B cell (primary cell): ENCODE measurements around the gene PLAU. TPM values are rescaled to one million over a fixed set of nuclear protein-coding genes. Genes with fewer than 3 reads are reported as not detected.

ENCODE experiments used
- ATAC-seq: fragments of 200-7000 bp; cut with Tn5 transposase; one replicate; pipeline ENCODE4 v1.10.0; 2021; ENCODE audit warnings: low read depth, mild to moderate bottlenecking, moderate number of reproducible peaks, moderate library complexity
- CTCF ChIA-PET: fragments of 350-600 bp; sonication (Branson Sonifier 250); formaldehyde crosslinking; loops from one replicate; lab custom pipeline; 2021; ENCODE audit warnings: antibody characterized with exemption, inconsistent platforms; lab: Charles Lee
- POLR2A ChIA-PET: fragments of 350-600 bp; sonication (Branson Sonifier 250); formaldehyde crosslinking; loops from one replicate; lab custom pipeline; 2021; ENCODE audit warnings: antibody characterized with exemption; lab: Charles Lee
- DNase-seq: peaks from one replicate; pipeline ENCODE4 v3.0.0; 2013
- H2AFZ ChIP-seq: 2 replicates; pipeline ENCODE4 v1.6.1; 2012; ENCODE audit warnings: mild to moderate bottlenecking, low read depth, low read length; ENCODE audit not compliant: insufficient read depth, poor library complexity, severe bottlenecking
- H3K27ac ChIP-seq, 2 donors: 1 replicate in 1 of 2; 2 replicates in 1 of 2; pipeline ENCODE4 v1.5.1; 2012 to 2013; ENCODE audit warnings: low read length in 2 of 2, mild to moderate bottlenecking in 2 of 2, moderate library complexity in 1 of 2
- H3K27me3 ChIP-seq, 4 experiments: fragments of 200-600 bp in 1 of 4; sonication (generic) in 1 of 4; replicated peaks in 1 of 4; 1 replicate in 2 of 4; 2 replicates in 2 of 4; pipeline versions ENCODE4 v1.6.1 to v1.7.0; 2013 to 2016; ENCODE audit warnings: low read length in 3 of 4, mild to moderate bottlenecking in 2 of 4, mixed read lengths in 1 of 4, moderate library complexity in 1 of 4; ENCODE audit not compliant: insufficient read depth in 4 of 4, control insufficient read depth in 3 of 4; ENCODE audit errors: control extremely low read depth in 1 of 4
- H3K36me3 ChIP-seq, 2 experiments: replicated peaks in 1 of 2; 1 replicate in 1 of 2; 2 replicates in 1 of 2; pipeline versions ENCODE4 v1.6.1 to v1.7.1; 2013; ENCODE audit warnings: low read length in 1 of 2; ENCODE audit not compliant: insufficient read depth in 2 of 2, control insufficient read depth in 1 of 2; ENCODE audit errors: control extremely low read depth in 1 of 2, extremely low read depth in 1 of 2
- H3K4me1 ChIP-seq, 2 donors: fragments of 200-600 bp in 1 of 2; sonication (generic) in 1 of 2; 1 replicate in 1 of 2; 2 replicates in 1 of 2; pipeline versions ENCODE4 v1.5.1 to v1.6.1; 2013 to 2017; ENCODE audit warnings: low read length in 2 of 2; ENCODE audit not compliant: control insufficient read depth in 2 of 2, insufficient read depth in 2 of 2
- H3K4me2 ChIP-seq: replicated peaks from 2 replicates; pipeline ENCODE3; 2012; ENCODE audit warnings: mild to moderate bottlenecking, low read depth, low read length; ENCODE audit not compliant: poor library complexity, severe bottlenecking
- H3K4me3 ChIP-seq, 5 experiments: fragments of 200-600 bp in 1 of 5; sonication (generic) in 1 of 5; 1 replicate in 3 of 5; 2 replicates in 2 of 5; pipeline versions ENCODE4 v1.5.1 to v1.7.0; 2011 to 2016; ENCODE audit warnings: low read length in 4 of 5, mild to moderate bottlenecking in 4 of 5, low read depth in 2 of 5, control low read depth in 1 of 5, moderate library complexity in 1 of 5; ENCODE audit not compliant: insufficient read depth in 1 of 5; ENCODE audit errors: control extremely low read depth in 1 of 5, extremely low read depth in 1 of 5
- H3K79me2 ChIP-seq: fragments of 200-600 bp; sonication (generic); one replicate; pipeline ENCODE4 v1.6.0; 2016; ENCODE audit warnings: low read length; ENCODE audit not compliant: control insufficient read depth, insufficient read depth
- H3K9ac ChIP-seq: fragments of 200-600 bp; sonication (generic); 2 replicates; pipeline ENCODE4 v1.6.1; 2017; ENCODE audit warnings: mild to moderate bottlenecking, low read length, moderate library complexity
- H3K9me3 ChIP-seq, 3 donors: one replicate each; pipeline versions ENCODE4 v1.6.1 to v1.7.1; 2013; ENCODE audit warnings: low read length in 2 of 3; ENCODE audit not compliant: control insufficient read depth in 2 of 3, insufficient read depth in 1 of 3; ENCODE audit errors: control extremely low read depth in 1 of 3
- H4K20me1 ChIP-seq: 2 replicates; pipeline ENCODE4 v1.6.0; 2012; ENCODE audit warnings: mild to moderate bottlenecking, low read length; ENCODE audit not compliant: insufficient read depth, control insufficient read depth, poor library complexity, severe bottlenecking
- H3K27ac Mint-ChIP-seq: one replicate; pipeline ENCODE4 v1.8.0; 2021; ENCODE audit warnings: mixed read lengths
- H3K27me3 Mint-ChIP-seq: one replicate; pipeline ENCODE4 v1.8.0; 2021; ENCODE audit warnings: mixed read lengths
- H3K4me1 Mint-ChIP-seq: one replicate; pipeline ENCODE4 v1.8.0; 2021; ENCODE audit warnings: mixed read lengths
- H3K4me3 Mint-ChIP-seq: one replicate; pipeline ENCODE4 v1.8.0; 2021; ENCODE audit warnings: mixed read lengths
- H3K9me3 Mint-ChIP-seq: one replicate; pipeline ENCODE4 v1.8.0; 2022; ENCODE audit warnings: mixed read lengths; ENCODE audit not compliant: insufficient read depth
- EZH2 ChIP-seq: IDR thresholded peaks from 2 replicates; pipeline ENCODE4 v1.6.1; 2012; ENCODE audit warnings: borderline replicate concordance, low read depth, mild to moderate bottlenecking, moderate library complexity, low read length; ENCODE audit not compliant: insufficient read depth, poor library complexity, severe bottlenecking
- WGBS: methylation state at CpG from one replicate; pipeline ENCODE4 v1.1.5; 2013; ENCODE audit warnings: missing lambda C conversion rate; ENCODE audit not compliant: insufficient coverage; 5-methylcytosine and 5-hydroxymethylcytosine counted together
- intact Hi-C: fragments of 100-400 bp; cut with micrococcal nuclease; formaldehyde crosslinking; loops from one replicate; pipeline ENCODE4 v1.10.0; 2022
- polyA plus RNA-seq: library from polyadenylated mRNA; depleted of rRNA; stranded (reverse); fragments of >200 nt; gene quantifications from 2 replicates; pipeline ENCODE4 v1.2.3, GENCODE V29; 2012
- total RNA-seq, 2 donors: library from RNA; stranded (reverse); fragments of 120-200 nt in 1 of 2; gene quantifications; 1 replicate in 1 of 2; 2 replicates in 1 of 2; pipeline versions ENCODE4 v1.2.3 to v1.2.4, GENCODE V29; 2013 to 2022
- TF ChIP-seq, protein P1 (sequence below): fragments of 200-600 bp; IDR thresholded peaks from one replicate; pipeline ENCODE4 v1.8.0; 2022; ENCODE audit warnings: antibody characterized with exemption, mild to moderate bottlenecking

PLAU gene
- total and polyA plus RNA-seq, 2 donors (not counting 1 experiment from before 2014, with no cell fraction given) = 0.04 TPM; not detected in 1

- ATAC-seq = peak; percentile 28
- Histone ChIP-seq H3K4me1 (peaks cover 0 to 9% of the 10 kb centered on the region in 2 donors), H3K27ac (no peak overlapping the region), H3K4me2 (no peak overlapping the region), H4K20me1 (no peaks in the 10 kb centered on the region), H3K9me3 (no peaks in the 10 kb centered on the region), H3K27me3 (no peaks in the 10 kb centered on the region), H3K79me2 (no peaks in the 10 kb centered on the region), H3K36me3 (no peaks in the 10 kb centered on the region), H2AFZ (peak overlapping the region; percentile 16), H3K9ac (no peak overlapping the region), H3K4me3 (no peak overlapping the region)
- Mint-ChIP-seq H3K4me1 (peaks cover 2% of the 10 kb centered on the region), H3K9me3 (no peaks in the 10 kb centered on the region), H3K27ac (no peak overlapping the region), H3K4me3 (no peak overlapping the region), H3K27me3 (peaks cover 11% of the 10 kb centered on the region)
- TF ChIP-seq, protein P1, sequence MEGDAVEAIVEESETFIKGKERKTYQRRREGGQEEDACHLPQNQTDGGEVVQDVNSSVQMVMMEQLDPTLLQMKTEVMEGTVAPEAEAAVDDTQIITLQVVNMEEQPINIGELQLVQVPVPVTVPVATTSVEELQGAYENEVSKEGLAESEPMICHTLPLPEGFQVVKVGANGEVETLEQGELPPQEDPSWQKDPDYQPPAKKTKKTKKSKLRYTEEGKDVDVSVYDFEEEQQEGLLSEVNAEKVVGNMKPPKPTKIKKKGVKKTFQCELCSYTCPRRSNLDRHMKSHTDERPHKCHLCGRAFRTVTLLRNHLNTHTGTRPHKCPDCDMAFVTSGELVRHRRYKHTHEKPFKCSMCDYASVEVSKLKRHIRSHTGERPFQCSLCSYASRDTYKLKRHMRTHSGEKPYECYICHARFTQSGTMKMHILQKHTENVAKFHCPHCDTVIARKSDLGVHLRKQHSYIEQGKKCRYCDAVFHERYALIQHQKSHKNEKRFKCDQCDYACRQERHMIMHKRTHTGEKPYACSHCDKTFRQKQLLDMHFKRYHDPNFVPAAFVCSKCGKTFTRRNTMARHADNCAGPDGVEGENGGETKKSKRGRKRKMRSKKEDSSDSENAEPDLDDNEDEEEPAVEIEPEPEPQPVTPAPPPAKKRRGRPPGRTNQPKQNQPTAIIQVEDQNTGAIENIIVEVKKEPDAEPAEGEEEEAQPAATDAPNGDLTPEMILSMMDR = no peak
- no peak for TF ChIP-seq EZH2
- CTCF ChIA-PET = interaction anchor here (0.8 to 2.3 kb wide), 4 partner anchors 9 to 46 kb away, joined by 3 to 13 read pairs (median 7); no protein-coding TSS in a partner anchor
- intact Hi-C loops = no loop called here
- POLR2A ChIA-PET = no interaction called here
- DNase-seq = no peak
- 82% methylated on average over 8 of the region's 13 CpGs for whole genome bisulfite sequencing
Measured at GRCh38 chr10:73931767-73932619, 21.1 kb downstream of the PLAU start.

- no peaks in the 10 kb centered on the region for H3K36me3 ChIP-seq
- intact Hi-C loops = no loop called here
Measured at GRCh38 chr10:73932620-73933112, 21.7 kb downstream of the PLAU start.

More at GRCh38 chr10:73932620-73933112, 21.7 kb downstream of the PLAU start:
- no peak overlapping the region for H3K9ac ChIP-seq
- H3K27me3 Mint-ChIP-seq = peaks cover 11% of the 10 kb centered on the region
- WGBS = 100% methylated on average over 1 of the region's 6 CpGs
- H3K27ac ChIP-seq = no peak overlapping the region
- no peak for TF ChIP-seq EZH2
- TF ChIP-seq, protein P1 = no peak
- H2AFZ ChIP-seq = peak overlapping the region; percentile 16
- H3K4me2 ChIP-seq = no peak overlapping the region
- no peaks in the 10 kb centered on the region for H3K9me3 Mint-ChIP-seq
- no peaks in the 10 kb centered on the region for H3K27me3 ChIP-seq
- no peaks in the 10 kb centered on the region for H3K9me3 ChIP-seq
- peaks cover 2% of the 10 kb centered on the region for H3K4me1 Mint-ChIP-seq
- ChIA-PET POLR2A (no interaction called here), CTCF (interaction anchor here (0.6 to 2.3 kb wide), 4 partner anchors 8 to 50 kb away, joined by 3 to 13 read pairs (median 6); no protein-coding TSS in a partner anchor)
- H3K4me3 Mint-ChIP-seq = no peak overlapping the region
- no peaks in the 10 kb centered on the region for H3K79me2 ChIP-seq
- peak; percentile 21 for ATAC-seq
- no peak overlapping the region for H3K4me3 ChIP-seq
- peaks cover 0 to 9% of the 10 kb centered on the region in 2 donors for H3K4me1 ChIP-seq
- no peaks in the 10 kb centered on the region for H4K20me1 ChIP-seq
- DNase-seq = no peak
- no peak overlapping the region for H3K27ac Mint-ChIP-seq
